Esophagus squamous epithelium (tissue), 5 donors: ENCODE results near the gene ANO4. TPM values are rescaled to one million over a fixed set of nuclear protein-coding genes. Genes with fewer than 3 reads are reported as not detected.
"Not testable (repeated sequence)": the region's sequence is repeated elsewhere in the genome, so short reads cannot be mapped to it uniquely, and the experiment has no call there.

ENCODE experiments used
- DNase-seq: peaks from one replicate; lab custom pipeline; 2025; lab: John Stamatoyannopoulos, UW
- H3K27ac ChIP-seq, 4 donors: fragments of 200-600 bp; sonication (generic); one replicate each; pipeline ENCODE4 v1.5.1; 2016 to 2019; ENCODE audit warnings: mild to moderate bottlenecking in 1 of 4
- H3K27me3 ChIP-seq, 4 donors: fragments of 200-600 bp; sonication (generic); 1 replicate in 3 of 4; 2 replicates in 1 of 4; pipeline versions ENCODE4 v1.5.1 to v1.6.0; 2017 to 2021; ENCODE audit warnings: antibody characterized with exemption in 1 of 4
- H3K36me3 ChIP-seq, 3 donors: fragments of 200-600 bp; sonication (generic); one replicate each; pipeline ENCODE4 v1.5.1; 2016 to 2019
- H3K4me1 ChIP-seq, 3 donors: fragments of 200-600 bp; sonication (generic); one replicate each; pipeline ENCODE4 v1.5.1; 2017 to 2019
- H3K4me3 ChIP-seq, 4 donors: fragments of 200-600 bp; sonication (generic); 1 replicate in 3 of 4; 2 replicates in 1 of 4; pipeline ENCODE4 v1.5.1; 2016 to 2019; ENCODE audit warnings: mild to moderate bottlenecking in 2 of 4, moderate library complexity in 1 of 4
- H3K9me3 ChIP-seq, 3 donors: fragments of 200-600 bp; sonication (generic); one replicate each; pipeline ENCODE4 v1.5.1; 2016 to 2019
- CTCF ChIP-seq, 6 experiments: fragments of 450-650 bp in 4 of 6; fragments of 200-600 bp in 2 of 6; sonication (generic) in 2 of 6; IDR thresholded peaks; one replicate each; pipeline ENCODE4 v1.5.1; 2016 to 2019; ENCODE audit warnings: antibody characterized with exemption in 6 of 6, mild to moderate bottlenecking in 4 of 6, moderate library complexity in 4 of 6
- POLR2A ChIP-seq, 4 donors: fragments of 450-650 bp; IDR thresholded peaks; one replicate each; pipeline ENCODE4 v1.6.1; 2017; ENCODE audit warnings: antibody characterized with exemption in 4 of 4, mild to moderate bottlenecking in 4 of 4, moderate library complexity in 3 of 4
- WGBS, 2 donors: methylation state at CpG; one replicate each; pipeline ENCODE4 v1.1.5; 2018; 5-methylcytosine and 5-hydroxymethylcytosine counted together
- intact Hi-C: fragments of 100-400 bp; cut with DNase I; formaldehyde crosslinking; loops from one replicate; pipeline ENCODE4 v1.15.0; 2022
- total RNA-seq, 4 donors: library from RNA; depleted of rRNA; stranded (reverse); fragments of >200 nt; gene quantifications; one replicate each; pipeline ENCODE4 v1.1.0, GENCODE V29; 2016
- donor health status: DM: yes; HTN: yes; CAD: no.

Gene ANO4
- total RNA-seq, 4 donors from 2014 or later, result 0.09 TPM; not detected in 3

GRCh38 chr12:100932571-100932970 is 138.0 kb downstream of the ANO4 start:
- no peak overlapping the region for H3K4me3 ChIP-seq
- H3K27me3 ChIP-seq, result no peaks in the 10 kb centered on the region
- H3K9me3 ChIP-seq, result no peaks in the 10 kb centered on the region
- 52 to 70% methylated on average over 2 of the region's 2 CpGs for WGBS, 2 donors
- no peaks in the 10 kb centered on the region for H3K4me1 ChIP-seq
- TF ChIP-seq POLR2A (IDR thresholded peaks at IDR 0.05) (no peak), CTCF (IDR thresholded peaks at IDR 0.05) (no peak)
- no peak for DNase-seq
- no peak overlapping the region for H3K27ac ChIP-seq
- no peaks in the 10 kb centered on the region for H3K36me3 ChIP-seq
- intact Hi-C loops, result no loop called here

DNA sequence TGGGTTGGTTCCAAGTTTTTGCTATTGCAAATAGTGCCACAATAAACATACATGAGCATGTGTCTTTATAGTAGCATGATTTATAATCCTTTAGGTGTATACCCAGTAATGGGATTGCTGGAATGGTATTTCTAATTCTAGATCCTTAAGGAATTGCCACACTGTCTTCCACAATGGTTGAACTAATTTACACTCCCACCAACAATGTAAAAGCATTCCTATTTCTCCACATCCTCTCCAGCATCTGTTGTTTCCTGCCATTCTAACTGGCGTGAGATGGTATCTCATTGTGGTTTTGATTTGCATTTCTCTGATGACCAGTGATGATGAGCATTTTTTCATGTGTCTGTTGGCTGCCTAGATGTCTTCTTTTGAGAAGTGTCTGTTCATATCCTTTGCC is 139.0 kb downstream of the ANO4 start:
- H3K36me3 ChIP-seq, DNase-seq, H3K9me3 ChIP-seq, H3K27me3 ChIP-seq, intact Hi-C loops, H3K4me3 ChIP-seq, H3K27ac ChIP-seq, H3K4me1 ChIP-seq: not testable (repeated sequence)
- 54 to 86% methylated on average over 1 of the region's 1 CpG for WGBS, 2 donors

DNA sequence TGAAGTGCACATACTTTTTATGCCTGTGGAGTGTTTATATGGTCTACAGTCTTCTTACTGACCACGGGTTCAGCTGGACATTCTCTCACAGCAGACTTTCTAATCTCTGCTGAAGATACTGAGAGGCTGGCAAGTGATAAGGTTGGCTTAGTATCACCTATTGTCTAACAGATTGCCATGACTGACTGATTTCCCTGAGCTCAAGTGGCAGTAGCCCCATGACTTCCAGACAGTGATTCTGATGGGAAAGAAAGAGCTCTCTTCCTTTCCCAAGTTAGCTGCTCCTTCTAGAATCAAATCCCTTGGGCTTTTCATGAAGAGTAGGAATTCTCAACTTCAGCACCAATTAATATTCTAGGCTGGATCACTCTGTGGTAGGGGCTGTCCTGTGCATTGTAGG is 141.4 kb downstream of the ANO4 start:
- H3K4me3 ChIP-seq, result no peak overlapping the region
- no peaks in the 10 kb centered on the region for H3K36me3 ChIP-seq
- WGBS, 2 donors, result 32 to 67% methylated on average over 1 of the region's 1 CpG
- H3K4me1 ChIP-seq, result no peaks in the 10 kb centered on the region
- intact Hi-C loops, result no loop called here
- no peaks in the 10 kb centered on the region for H3K9me3 ChIP-seq
- TF ChIP-seq CTCF (IDR thresholded peaks at IDR 0.05), result no peak
- H3K27me3 ChIP-seq, result no peaks in the 10 kb centered on the region
- H3K27ac ChIP-seq, result no peak overlapping the region
- DNase-seq, result no peak

DNA sequence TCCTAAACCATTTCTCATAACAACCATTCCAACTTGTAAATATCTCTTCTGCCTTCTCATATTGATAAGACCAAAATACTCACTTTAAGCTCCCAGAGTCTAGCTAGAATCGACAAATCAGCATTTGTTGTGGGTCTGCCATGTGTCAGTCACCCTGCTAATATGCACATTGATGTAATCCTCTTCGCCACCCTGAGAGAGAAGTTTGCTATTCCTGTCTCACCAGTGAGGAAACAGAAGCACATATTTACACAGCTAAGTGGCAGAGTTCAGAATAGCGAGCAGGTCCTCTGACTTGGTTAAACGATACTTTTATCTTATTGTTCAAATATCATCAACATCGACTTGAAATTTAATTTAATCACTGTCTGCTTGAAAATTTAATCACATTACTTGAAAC is 142.1 kb downstream of the ANO4 start:
- no peak overlapping the region for H3K27ac ChIP-seq
- TF ChIP-seq CTCF (IDR thresholded peaks at IDR 0.05), result no peak
- TF ChIP-seq POLR2A (IDR thresholded peaks at IDR 0.05), result no peak
- no peaks in the 10 kb centered on the region for H3K27me3 ChIP-seq
- WGBS, 2 donors, result 43 to 58% methylated on average over 5 of the region's 5 CpGs
- intact Hi-C loops, result no loop called here
- H3K4me3 ChIP-seq, result no peak overlapping the region
- no peaks in the 10 kb centered on the region for H3K4me1 ChIP-seq
- DNase-seq, result no peak
- H3K36me3 ChIP-seq, result no peaks in the 10 kb centered on the region
- no peaks in the 10 kb centered on the region for H3K9me3 ChIP-seq

DNA sequence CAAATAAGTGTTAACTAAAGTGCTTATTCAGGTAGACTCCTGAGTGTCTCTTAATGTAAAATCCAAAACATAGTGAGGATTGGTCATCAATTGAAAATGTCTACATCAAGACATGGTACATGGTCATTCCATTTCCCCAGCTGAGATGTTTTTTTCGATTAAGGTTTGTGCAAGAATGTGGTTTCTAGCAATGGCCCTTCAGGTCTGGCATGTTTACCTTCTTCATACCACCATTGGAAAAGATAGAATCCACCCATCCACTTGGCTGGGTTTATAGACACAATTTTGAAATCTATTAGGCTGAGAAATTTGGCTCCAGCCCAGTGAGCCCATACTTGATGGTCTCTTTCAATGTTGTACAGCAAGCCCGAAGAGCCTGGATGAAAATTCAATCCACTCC is 145.9 kb downstream of the ANO4 start:
- Histone ChIP-seq H3K27me3 (no peaks in the 10 kb centered on the region), H3K4me1 (no peaks in the 10 kb centered on the region), H3K27ac (no peak overlapping the region), H3K36me3 (no peaks in the 10 kb centered on the region), H3K9me3 (no peaks in the 10 kb centered on the region), H3K4me3 (no peak overlapping the region)
- intact Hi-C loops, result no loop called here
- no peak for TF ChIP-seq POLR2A (IDR thresholded peaks at IDR 0.05)
- no peak for TF ChIP-seq CTCF (IDR thresholded peaks at IDR 0.05)
- no peak for DNase-seq
- 54 to 82% methylated on average over 2 of the region's 2 CpGs for WGBS, 2 donors
